Measurements from ENCODE around the gene HIPK2.

- TF ChIP-seq CTCF (IDR thresholded peaks at IDR 0.05; ENCODE audit: extremely low read depth in 1 of 2, insufficient read depth in 1 of 2, low read depth in 1 of 2, low read length in 2 of 2) = no peak
- no peak for TF ChIP-seq JUN (IDR thresholded peaks at IDR 0.05; ENCODE audit: borderline replicate concordance, insufficient read depth, insufficient read length, low read depth)
- no peak for TF ChIP-seq POLR2A (IDR thresholded peaks at IDR 0.05; ENCODE audit: low read depth, low read length)
- TF ChIP-seq, protein P1, sequence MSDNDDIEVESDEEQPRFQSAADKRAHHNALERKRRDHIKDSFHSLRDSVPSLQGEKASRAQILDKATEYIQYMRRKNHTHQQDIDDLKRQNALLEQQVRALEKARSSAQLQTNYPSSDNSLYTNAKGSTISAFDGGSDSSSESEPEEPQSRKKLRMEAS (IDR thresholded peaks at IDR 0.05; ENCODE audit: insufficient read depth, insufficient read length) = no peak
- TF ChIP-seq POLR2AphosphoS5 (IDR thresholded peaks at IDR 0.05; ENCODE audit: insufficient read depth, low read depth, low read length) = no peak
These were observed 104.0 kb downstream of the HIPK2 start for GRCh38 chr7:139673762-139674161.

All from endothelial cell of umbilical vein (primary cell).